HG03457 (cell line): ENCODE measurements around the gene GRPEL1.
"Not testable (repeated sequence)": the region's sequence is repeated elsewhere in the genome, so short reads cannot be mapped to it uniquely, and the experiment has no call there.

Experiments used
- ATAC-seq: cut with Tn5 transposase; IDR thresholded peaks from one replicate; pipeline ENCODE4 v1.9.1; 2021; ENCODE audit warnings: moderate number of reproducible peaks; ENCODE audit not compliant: unreplicated experiment

GRPEL1 gene

GRCh38 chr4:7094916-7095315 is 27.1 kb upstream of the GRPEL1 start:
- no peak for ATAC-seq

- ATAC-seq, result no peak
These were observed 24.2 kb upstream of the GRPEL1 start for GRCh38 chr4:7092026-7092425.

GRCh38 chr4:7089213-7089986 is 21.5 kb upstream of the GRPEL1 start:
- ATAC-seq, result no peak

GRCh38 chr4:7087036-7087435 is 19.2 kb upstream of the GRPEL1 start:
- ATAC-seq, result no peak

GRCh38 chr4:7086384-7086783 is 18.5 kb upstream of the GRPEL1 start:
- no peak for ATAC-seq

- not testable (repeated sequence) for ATAC-seq
These were observed 16.7 kb upstream of the GRPEL1 start for GRCh38 chr4:7084564-7084961.

GRCh38 chr4:7083597-7084563 is 16.0 kb upstream of the GRPEL1 start:
- ATAC-seq, result no peak

- ATAC-seq, result not testable (repeated sequence)
These were observed 12.0 kb upstream of the GRPEL1 start for GRCh38 chr4:7079909-7080308.

GRCh38 chr4:7079483-7079882 is 11.6 kb upstream of the GRPEL1 start:
- ATAC-seq, result not testable (repeated sequence)

- ATAC-seq, result no peak
These were observed 10.2 kb upstream of the GRPEL1 start for GRCh38 chr4:7078025-7078424.

- ATAC-seq, result no peak
These were observed 9.5 kb upstream of the GRPEL1 start for GRCh38 chr4:7077371-7077770.

GRCh38 chr4:7076696-7077082 is 8.8 kb upstream of the GRPEL1 start:
- no peak for ATAC-seq

GRCh38 chr4:7075962-7076695 is 8.3 kb upstream of the GRPEL1 start:
- ATAC-seq, result no peak

GRCh38 chr4:7074426-7074825 is 6.6 kb upstream of the GRPEL1 start:
- ATAC-seq, result no peak

- no peak for ATAC-seq
These were observed 5.9 kb upstream of the GRPEL1 start for GRCh38 chr4:7073526-7074390.

- no peak for ATAC-seq
These were observed 5.2 kb upstream of the GRPEL1 start for GRCh38 chr4:7073059-7073458.

GRCh38 chr4:7070729-7071511 is 3.1 kb upstream of the GRPEL1 start:
- ATAC-seq, result no peak

GRCh38 chr4:7068883-7069282 is 1.0 kb upstream of the GRPEL1 start:
- no peak for ATAC-seq

GRCh38 chr4:7068279-7068842 is 497 bp upstream of the GRPEL1 start:
- no peak for ATAC-seq
